GM12875 (cell line): ENCODE results near the gene RMND1.
A peak's percentile ranks its signal among the peaks of the same experiment; 100 is the strongest.

Experiments used
- H3K4me3 ChIP-seq: one replicate; pipeline ENCODE4 v1.5.1; 2011; ENCODE audit warnings: low read depth, low read length, control low read depth
- TF ChIP-seq, protein P1 (sequence below): IDR thresholded peaks from 2 replicates; pipeline ENCODE4 v1.5.1; 2011; ENCODE audit warnings: low read depth, mild to moderate bottlenecking, control low read depth, inconsistent platforms, low read length, moderate library complexity, borderline replicate concordance; ENCODE audit not compliant: insufficient read depth

The RMND1 gene

DNA sequence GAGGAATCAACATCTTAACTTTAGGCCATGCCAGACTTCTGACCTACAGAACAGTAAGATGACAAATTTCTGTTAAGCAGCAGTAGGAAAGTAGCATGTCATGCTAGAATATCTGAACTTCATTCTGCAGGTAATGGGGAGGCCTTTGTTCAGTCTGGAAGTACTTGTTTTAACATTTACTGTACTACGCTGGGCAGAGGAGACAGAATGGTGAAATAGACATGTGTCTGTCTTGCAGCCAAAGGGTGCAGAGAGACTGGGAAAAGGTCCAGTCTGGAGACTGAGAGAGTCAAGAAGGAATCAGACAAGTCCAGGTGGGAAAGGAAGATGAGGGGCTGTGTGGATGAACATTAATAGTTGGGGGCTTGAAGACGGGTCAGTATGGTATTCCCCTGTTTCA lies 43.1 kb downstream of the RMND1 start:
- H3K4me3 ChIP-seq = no peak overlapping the region
- TF ChIP-seq, protein P1, sequence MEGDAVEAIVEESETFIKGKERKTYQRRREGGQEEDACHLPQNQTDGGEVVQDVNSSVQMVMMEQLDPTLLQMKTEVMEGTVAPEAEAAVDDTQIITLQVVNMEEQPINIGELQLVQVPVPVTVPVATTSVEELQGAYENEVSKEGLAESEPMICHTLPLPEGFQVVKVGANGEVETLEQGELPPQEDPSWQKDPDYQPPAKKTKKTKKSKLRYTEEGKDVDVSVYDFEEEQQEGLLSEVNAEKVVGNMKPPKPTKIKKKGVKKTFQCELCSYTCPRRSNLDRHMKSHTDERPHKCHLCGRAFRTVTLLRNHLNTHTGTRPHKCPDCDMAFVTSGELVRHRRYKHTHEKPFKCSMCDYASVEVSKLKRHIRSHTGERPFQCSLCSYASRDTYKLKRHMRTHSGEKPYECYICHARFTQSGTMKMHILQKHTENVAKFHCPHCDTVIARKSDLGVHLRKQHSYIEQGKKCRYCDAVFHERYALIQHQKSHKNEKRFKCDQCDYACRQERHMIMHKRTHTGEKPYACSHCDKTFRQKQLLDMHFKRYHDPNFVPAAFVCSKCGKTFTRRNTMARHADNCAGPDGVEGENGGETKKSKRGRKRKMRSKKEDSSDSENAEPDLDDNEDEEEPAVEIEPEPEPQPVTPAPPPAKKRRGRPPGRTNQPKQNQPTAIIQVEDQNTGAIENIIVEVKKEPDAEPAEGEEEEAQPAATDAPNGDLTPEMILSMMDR = no peak

DNA sequence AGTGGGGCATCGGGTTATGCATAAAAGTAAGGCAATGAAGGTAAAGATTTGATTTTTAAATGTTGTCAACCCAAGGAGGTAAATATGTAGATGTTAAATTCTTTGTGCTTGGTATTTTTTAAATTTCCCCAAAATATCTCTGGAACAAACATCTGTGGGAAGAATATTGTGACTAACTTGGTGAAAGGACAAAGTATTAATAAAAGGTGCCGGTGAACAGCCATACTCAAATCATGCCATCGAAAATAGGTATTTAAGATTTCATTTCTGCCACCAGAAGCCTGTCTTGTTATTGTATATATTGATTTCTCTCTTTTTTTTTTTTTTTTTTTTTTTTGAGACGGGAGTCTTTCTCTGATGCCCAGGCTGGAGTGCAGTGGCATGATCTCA lies 48.0 kb downstream of the RMND1 start:
- TF ChIP-seq, protein P1 = no peak
- H3K4me3 ChIP-seq = no peak overlapping the region

DNA sequence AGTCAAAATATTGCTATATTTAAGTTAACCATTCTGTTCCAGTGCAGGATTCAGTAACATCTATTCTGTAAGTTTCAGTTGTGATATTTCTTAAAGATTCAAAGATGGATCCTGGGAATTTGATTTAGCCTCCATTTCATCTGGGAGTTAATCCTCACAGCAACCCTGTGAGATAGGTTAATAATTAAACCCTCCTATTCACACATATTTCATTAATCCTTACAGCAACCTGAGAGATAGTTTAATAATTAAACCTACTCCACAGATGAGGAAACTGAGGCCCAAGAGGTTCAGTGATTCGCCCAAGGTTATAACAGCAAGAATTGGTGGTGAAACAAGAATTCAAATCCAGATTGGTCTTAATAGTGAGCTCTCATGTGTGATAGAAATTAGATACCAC lies 49.7 kb downstream of the RMND1 start:
- no peak overlapping the region for H3K4me3 ChIP-seq
- TF ChIP-seq, protein P1 = no peak

DNA sequence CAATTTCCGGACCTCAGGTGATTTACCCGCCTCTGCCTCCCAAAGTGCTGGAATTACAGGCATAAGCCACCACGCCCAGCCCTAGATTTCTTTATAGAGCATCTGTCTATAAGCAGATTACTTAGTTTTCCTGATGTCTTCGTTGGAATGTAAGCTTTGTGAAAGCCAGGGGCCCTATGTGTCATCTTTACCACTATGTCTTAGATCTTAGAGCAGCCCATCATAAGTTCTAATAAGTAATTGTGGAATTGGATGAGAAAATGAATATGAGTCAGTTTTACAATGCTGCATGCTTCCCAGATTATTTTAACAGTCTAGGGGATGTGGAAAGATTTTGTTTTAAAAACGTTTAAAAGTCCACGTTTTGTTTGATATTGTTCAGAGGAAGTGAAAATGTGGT lies 51.5 kb downstream of the RMND1 start:
- TF ChIP-seq, protein P1 = no peak
- no peak overlapping the region for H3K4me3 ChIP-seq

DNA sequence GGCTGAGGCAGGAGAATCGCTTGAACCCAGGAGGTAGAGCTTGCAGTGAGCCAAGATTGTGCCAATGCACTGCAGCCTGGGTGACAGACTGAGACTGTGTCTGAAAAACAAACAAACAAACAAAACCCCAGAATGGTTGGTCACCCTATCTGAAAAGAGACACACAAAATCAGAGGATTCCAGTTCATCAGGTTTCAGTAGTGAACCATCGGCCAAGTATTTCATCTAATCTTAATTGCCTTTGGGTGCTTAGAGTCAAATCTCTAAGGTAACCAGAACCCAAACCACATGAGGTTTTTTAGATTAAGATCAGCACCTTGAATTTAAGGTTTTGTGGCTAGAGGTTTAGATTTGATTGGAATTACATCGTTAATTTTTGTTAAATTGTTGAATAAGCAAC lies 52.2 kb downstream of the RMND1 start:
- no peak overlapping the region for H3K4me3 ChIP-seq
- TF ChIP-seq, protein P1 = no peak

DNA sequence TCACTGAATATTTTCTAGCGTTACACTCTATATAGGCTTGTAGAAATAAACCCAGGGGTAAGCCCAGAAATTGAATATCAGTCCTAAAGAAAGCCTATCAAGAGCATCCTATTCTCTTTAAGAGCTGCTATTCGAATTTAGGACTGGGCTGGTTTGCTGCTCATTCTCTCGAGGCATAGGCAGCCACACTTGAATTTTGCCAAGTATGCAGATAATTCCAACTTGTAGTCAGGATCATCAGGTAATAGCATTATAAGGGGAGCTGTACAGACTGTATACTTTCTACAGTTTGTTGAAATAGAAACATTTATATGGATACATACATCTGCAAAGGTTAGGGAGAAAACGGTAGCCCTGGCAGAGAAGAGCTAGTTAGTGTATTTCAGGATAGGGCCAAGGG lies 58.5 kb downstream of the RMND1 start:
- no peak overlapping the region for H3K4me3 ChIP-seq
- TF ChIP-seq, protein P1 = no peak

DNA sequence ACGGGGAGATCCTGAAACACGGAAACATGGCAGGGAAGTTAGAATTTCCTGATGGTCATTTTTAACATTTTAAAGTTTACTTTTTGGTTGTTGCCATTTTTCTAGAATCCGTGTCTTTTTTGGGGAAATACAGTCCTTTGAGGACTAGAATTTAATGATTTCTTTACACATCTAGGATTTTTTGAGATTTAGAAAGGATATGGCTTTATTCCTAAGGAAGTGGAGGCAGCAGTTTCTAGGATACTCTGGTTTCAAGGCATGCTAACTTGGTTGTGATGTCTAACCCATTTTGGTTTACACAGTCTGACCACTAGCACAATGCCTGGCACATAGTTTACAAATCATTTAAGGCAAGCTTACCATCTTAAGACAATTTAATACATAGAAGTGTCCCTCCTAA lies 59.5 kb downstream of the RMND1 start:
- peak overlapping the region; percentile 19 for H3K4me3 ChIP-seq
- TF ChIP-seq, protein P1 = no peak
